Measurements from ENCODE around the gene MRPL3.
"Not testable (repeated sequence)": the region's sequence is repeated elsewhere in the genome, so short reads cannot be mapped to it uniquely, and the experiment has no call there.

The MRPL3 gene

GRCh38 chr3:131535131-131535530, 32.4 kb upstream of the MRPL3 start:
- no peak for DNase-seq
- H3K36me3 Mint-ChIP-seq, result no peaks in the 10 kb centered on the region
- peaks cover 4% of the 10 kb centered on the region for H3K27me3 Mint-ChIP-seq
- no peak overlapping the region for H3K4me3 Mint-ChIP-seq
- H3K27ac Mint-ChIP-seq, result no peak overlapping the region
- no peaks in the 10 kb centered on the region for H3K9me3 Mint-ChIP-seq
- no peaks in the 10 kb centered on the region for H3K4me1 Mint-ChIP-seq
- CTCF ChIA-PET, result no interaction called here

- DNase-seq, result no peak
- no peaks in the 10 kb centered on the region for H3K9me3 Mint-ChIP-seq
- no peak overlapping the region for H3K4me3 Mint-ChIP-seq
- no peaks in the 10 kb centered on the region for H3K4me1 Mint-ChIP-seq
- H3K27ac Mint-ChIP-seq, result no peak overlapping the region
- CTCF ChIA-PET, result no interaction called here
- H3K36me3 Mint-ChIP-seq, result no peaks in the 10 kb centered on the region
- H3K27me3 Mint-ChIP-seq, result peaks cover 12% of the 10 kb centered on the region
Measured at GRCh38 chr3:131532645-131533044, 29.9 kb upstream of the MRPL3 start.

- CTCF ChIA-PET, result no interaction called here
- Mint-ChIP-seq H3K4me1 (no peaks in the 10 kb centered on the region), H3K4me3 (no peak overlapping the region), H3K27ac (no peak overlapping the region), H3K9me3 (no peaks in the 10 kb centered on the region), H3K27me3 (peaks cover 28% of the 10 kb centered on the region), H3K36me3 (no peaks in the 10 kb centered on the region)
- no peak for DNase-seq
Measured at GRCh38 chr3:131530843-131531242, 28.1 kb upstream of the MRPL3 start.

GRCh38 chr3:131530388-131530787, 27.6 kb upstream of the MRPL3 start:
- CTCF ChIA-PET, result no interaction called here

GRCh38 chr3:131526801-131527347, 24.1 kb upstream of the MRPL3 start:
- no peaks in the 10 kb centered on the region for H3K4me1 Mint-ChIP-seq
- H3K27ac Mint-ChIP-seq, result no peak overlapping the region
- CTCF ChIA-PET, result no interaction called here
- no peaks in the 10 kb centered on the region for H3K36me3 Mint-ChIP-seq
- H3K4me3 Mint-ChIP-seq, result no peak overlapping the region
- DNase-seq, result peak; percentile 28
- H3K27me3 Mint-ChIP-seq, result peaks cover 38% of the 10 kb centered on the region
- no peaks in the 10 kb centered on the region for H3K9me3 Mint-ChIP-seq

More at GRCh38 chr3:131530388-131530787, 27.6 kb upstream of the MRPL3 start:
- no peaks in the 10 kb centered on the region for H3K9me3 Mint-ChIP-seq
- H3K27ac Mint-ChIP-seq, result no peak overlapping the region
- no peaks in the 10 kb centered on the region for H3K36me3 Mint-ChIP-seq
- DNase-seq, result no peak
- H3K27me3 Mint-ChIP-seq, result peaks cover 33% of the 10 kb centered on the region
- H3K4me1 Mint-ChIP-seq, result no peaks in the 10 kb centered on the region
- H3K4me3 Mint-ChIP-seq, result no peak overlapping the region

GRCh38 chr3:131518680-131519079, 15.9 kb upstream of the MRPL3 start:
- no peaks in the 10 kb centered on the region for H3K9me3 Mint-ChIP-seq
- CTCF ChIA-PET, result no interaction called here
- H3K27ac Mint-ChIP-seq, result no peak overlapping the region
- H3K36me3 Mint-ChIP-seq, result no peaks in the 10 kb centered on the region
- no peak for DNase-seq
- H3K4me3 Mint-ChIP-seq, result no peak overlapping the region
- H3K27me3 Mint-ChIP-seq, result peaks cover 4% of the 10 kb centered on the region
- H3K4me1 Mint-ChIP-seq, result no peaks in the 10 kb centered on the region

- no peak for DNase-seq
- no peaks in the 10 kb centered on the region for H3K27me3 Mint-ChIP-seq
- no peak overlapping the region for H3K27ac Mint-ChIP-seq
- peaks cover 11% of the 10 kb centered on the region for H3K36me3 Mint-ChIP-seq
- no peak overlapping the region for H3K4me3 Mint-ChIP-seq
- H3K4me1 Mint-ChIP-seq, result peaks cover 35% of the 10 kb centered on the region
- CTCF ChIA-PET, result no interaction called here
- no peaks in the 10 kb centered on the region for H3K9me3 Mint-ChIP-seq
Measured at GRCh38 chr3:131505421-131505820, 2.6 kb upstream of the MRPL3 start.

- Mint-ChIP-seq H3K9me3 (no peaks in the 10 kb centered on the region), H3K4me3 (peak overlapping the region; percentile 98), H3K36me3 (peaks cover 25% of the 10 kb centered on the region), H3K27me3 (no peaks in the 10 kb centered on the region), H3K4me1 (peaks cover 38% of the 10 kb centered on the region), H3K27ac (peak overlapping the region; percentile 8)
- CTCF ChIA-PET, result no interaction called here
- DNase-seq, result no peak
Measured at GRCh38 chr3:131503320-131503635, 507 bp upstream of the MRPL3 start.

GRCh38 chr3:131501949-131502348, 822 bp downstream of the MRPL3 start:
- H3K9me3 Mint-ChIP-seq, result no peaks in the 10 kb centered on the region
- H3K36me3 Mint-ChIP-seq, result peaks cover 33% of the 10 kb centered on the region
- no peaks in the 10 kb centered on the region for H3K27me3 Mint-ChIP-seq
- H3K4me3 Mint-ChIP-seq, result peak overlapping the region; percentile 98
- H3K27ac Mint-ChIP-seq, result peak overlapping the region; percentile 95
- no peak for DNase-seq
- CTCF ChIA-PET, result no interaction called here
- peaks cover 38% of the 10 kb centered on the region for H3K4me1 Mint-ChIP-seq

- Mint-ChIP-seq H3K4me1 (no peaks in the 10 kb centered on the region), H3K9me3 (no peaks in the 10 kb centered on the region), H3K27me3 (no peaks in the 10 kb centered on the region), H3K4me3 (no peak overlapping the region), H3K36me3 (peaks cover 36% of the 10 kb centered on the region), H3K27ac (no peak overlapping the region)
- no peak for DNase-seq
- CTCF ChIA-PET, result no interaction called here
Measured at GRCh38 chr3:131494706-131495105, 8.1 kb downstream of the MRPL3 start.

GRCh38 chr3:131491775-131492174, 11.0 kb downstream of the MRPL3 start:
- Mint-ChIP-seq H3K4me3 (no peak overlapping the region), H3K36me3 (peaks cover 24% of the 10 kb centered on the region), H3K4me1 (peaks cover 3% of the 10 kb centered on the region), H3K27me3 (no peaks in the 10 kb centered on the region), H3K9me3 (no peaks in the 10 kb centered on the region), H3K27ac (no peak overlapping the region)
- CTCF ChIA-PET, result interaction anchor here (1.2 kb wide), 1 partner anchor 15 kb away, joined by 4 read pairs; no protein-coding TSS in a partner anchor
- DNase-seq, result no peak

GRCh38 chr3:131491084-131491483, 11.7 kb downstream of the MRPL3 start:
- no peak overlapping the region for H3K4me3 Mint-ChIP-seq

GRCh38 chr3:131486545-131486944, 16.2 kb downstream of the MRPL3 start:
- CTCF ChIA-PET, DNase-seq, H3K27ac Mint-ChIP-seq: not testable (repeated sequence)

More at GRCh38 chr3:131491084-131491483, 11.7 kb downstream of the MRPL3 start:
- peaks cover 8% of the 10 kb centered on the region for H3K4me1 Mint-ChIP-seq
- peaks cover 27% of the 10 kb centered on the region for H3K36me3 Mint-ChIP-seq
- H3K27me3 Mint-ChIP-seq, result no peaks in the 10 kb centered on the region
- peaks cover 2% of the 10 kb centered on the region for H3K9me3 Mint-ChIP-seq
- CTCF ChIA-PET, result interaction anchor here (1.2 kb wide), 1 partner anchor 15 kb away, joined by 4 read pairs; no protein-coding TSS in a partner anchor
- DNase-seq, result no peak
- H3K27ac Mint-ChIP-seq, result no peak overlapping the region

GRCh38 chr3:131485119-131485518, 17.7 kb downstream of the MRPL3 start:
- no peak overlapping the region for H3K27ac Mint-ChIP-seq
- H3K4me1 Mint-ChIP-seq, result peaks cover 10% of the 10 kb centered on the region
- no peak overlapping the region for H3K4me3 Mint-ChIP-seq
- peaks cover 2% of the 10 kb centered on the region for H3K9me3 Mint-ChIP-seq
- H3K27me3 Mint-ChIP-seq, result no peaks in the 10 kb centered on the region
- no peak for DNase-seq
- CTCF ChIA-PET, result no interaction called here
- H3K36me3 Mint-ChIP-seq, result peaks cover 29% of the 10 kb centered on the region

More at GRCh38 chr3:131486545-131486944, 16.2 kb downstream of the MRPL3 start:
- H3K27me3 Mint-ChIP-seq, H3K4me1 Mint-ChIP-seq, H3K4me3 Mint-ChIP-seq, H3K9me3 Mint-ChIP-seq: not testable (repeated sequence)
- peaks cover 24% of the 10 kb centered on the region for H3K36me3 Mint-ChIP-seq

GRCh38 chr3:131484496-131485111, 18.2 kb downstream of the MRPL3 start:
- Mint-ChIP-seq H3K27ac (no peak overlapping the region), H3K9me3 (peaks cover 2% of the 10 kb centered on the region), H3K36me3 (peaks cover 31% of the 10 kb centered on the region), H3K4me3 (no peak overlapping the region), H3K27me3 (no peaks in the 10 kb centered on the region), H3K4me1 (peaks cover 10% of the 10 kb centered on the region)
- no peak for DNase-seq
- CTCF ChIA-PET, result no interaction called here

Data from activated naive CD4-positive, alpha-beta T cell treated with anti-CD3 and anti-CD28 coated beads, Interleukin-2, amount 10 ng/mL, durations not matched to agents 7 days and 5 days (primary cell).